NCI-H2029 treated with DMSO at 0.1 percent for 48 hours (cell line): ENCODE measurements around the gene GADL1.

Experiments used
- DNase-seq: peaks from one replicate; lab custom pipeline; 2025; lab: John Stamatoyannopoulos, UW

The GADL1 gene

DNA sequence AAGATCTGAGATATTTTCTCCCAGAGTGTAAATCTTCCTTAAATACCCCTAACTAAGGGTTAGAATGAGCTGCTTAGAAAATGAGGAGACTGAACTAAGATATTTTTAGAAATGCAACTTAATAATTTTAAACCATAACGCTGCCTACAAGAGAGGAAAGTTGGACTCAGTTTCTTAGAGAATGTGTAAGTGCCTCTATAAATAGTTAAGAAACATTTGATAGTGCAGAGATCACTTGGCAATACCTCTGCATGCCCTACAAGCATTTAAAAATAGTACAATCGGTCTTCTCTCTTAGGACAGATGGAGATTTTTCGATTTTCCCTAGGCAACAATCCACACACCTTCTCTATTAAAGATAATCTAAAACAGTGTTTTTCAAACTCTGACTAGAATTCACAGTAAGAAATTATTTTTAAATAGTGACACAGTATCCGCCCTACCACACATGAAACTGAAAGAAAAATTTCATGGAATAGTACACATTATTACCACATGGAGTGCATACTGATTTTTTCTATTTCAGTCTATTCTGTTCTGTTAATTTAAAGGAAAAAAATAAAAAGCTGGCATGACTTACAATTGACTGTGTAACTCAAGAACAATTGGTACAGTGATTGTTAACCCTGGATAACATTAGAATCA, 83.2 kb downstream of the GADL1 start:
- DNase-seq = no peak

DNA sequence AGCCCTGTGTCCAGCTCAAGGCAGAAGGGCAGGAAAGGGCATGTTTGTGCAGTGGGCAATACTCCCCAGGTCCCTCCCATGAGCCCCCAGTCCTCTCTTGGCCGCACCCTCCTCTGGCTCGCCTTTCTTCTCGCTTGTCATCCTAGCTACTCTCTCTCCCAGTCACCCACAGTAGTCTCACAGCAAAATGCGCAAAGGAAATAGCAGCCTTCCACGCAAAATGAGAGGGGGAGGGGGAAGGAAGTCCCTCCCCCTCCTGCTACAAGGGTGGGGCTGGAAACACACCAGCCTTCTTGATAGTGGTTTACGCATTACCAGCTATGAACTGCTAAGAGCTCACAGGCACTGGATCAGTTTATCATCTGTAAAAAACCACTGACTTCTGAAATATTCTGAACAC, 83.8 kb downstream of the GADL1 start:
- DNase-seq = no peak

DNA sequence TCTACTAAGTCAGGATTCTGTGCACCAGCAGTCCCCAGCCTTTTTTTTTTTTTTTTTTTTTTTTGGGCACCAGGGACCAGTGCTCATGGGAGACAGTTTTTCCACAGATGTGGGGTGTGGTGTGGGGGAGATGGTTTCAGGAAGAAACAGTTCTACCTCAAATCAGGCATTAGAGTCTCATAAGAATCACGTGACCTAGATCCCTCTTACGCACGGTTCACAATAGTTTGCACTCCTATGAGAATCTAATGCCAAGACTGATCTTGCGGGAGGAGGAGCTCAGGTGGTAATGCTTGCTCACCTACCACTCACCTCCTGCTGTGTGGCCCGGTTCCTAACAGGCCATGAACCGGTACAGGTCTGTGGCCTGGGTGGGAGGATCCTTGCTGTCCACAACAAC, 88.8 kb downstream of the GADL1 start:
- DNase-seq = no peak

DNA sequence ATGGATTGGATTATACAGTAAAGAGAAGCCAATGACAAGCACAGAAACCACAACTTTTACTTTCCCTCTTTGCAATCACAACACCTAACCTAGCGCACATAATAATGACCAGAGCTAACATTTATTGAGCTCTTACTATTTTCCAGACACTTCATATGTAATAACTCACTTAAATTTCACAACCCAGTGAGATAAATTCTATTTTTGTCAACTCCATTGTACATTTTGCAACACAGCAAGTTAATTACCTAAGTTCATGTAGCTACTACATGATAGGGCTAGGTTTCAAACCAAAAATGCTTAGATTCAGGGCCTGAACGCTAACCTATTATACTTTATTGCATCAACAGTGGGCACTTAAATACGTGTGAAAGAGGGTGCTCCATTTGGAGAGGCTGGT, 89.5 kb downstream of the GADL1 start:
- no peak for DNase-seq

DNA sequence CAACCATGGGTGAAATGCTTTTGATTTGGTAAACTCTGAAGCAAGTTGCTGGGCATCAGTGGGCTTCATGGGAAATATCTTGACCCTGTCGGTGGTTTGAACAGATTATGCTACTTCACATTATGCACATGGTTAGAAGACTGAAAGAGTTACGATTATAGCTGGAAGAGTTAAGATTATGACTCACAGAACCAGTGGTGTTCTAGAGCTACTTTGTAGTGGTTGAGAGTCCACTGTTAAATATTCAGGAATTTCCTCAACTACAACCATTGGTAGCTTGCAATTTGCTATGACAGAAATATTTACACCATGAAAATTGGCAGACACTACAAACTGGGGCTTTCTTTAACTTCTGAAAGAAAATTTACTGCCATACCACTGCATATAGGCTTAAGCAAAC, 99.3 kb downstream of the GADL1 start:
- no peak for DNase-seq

DNA sequence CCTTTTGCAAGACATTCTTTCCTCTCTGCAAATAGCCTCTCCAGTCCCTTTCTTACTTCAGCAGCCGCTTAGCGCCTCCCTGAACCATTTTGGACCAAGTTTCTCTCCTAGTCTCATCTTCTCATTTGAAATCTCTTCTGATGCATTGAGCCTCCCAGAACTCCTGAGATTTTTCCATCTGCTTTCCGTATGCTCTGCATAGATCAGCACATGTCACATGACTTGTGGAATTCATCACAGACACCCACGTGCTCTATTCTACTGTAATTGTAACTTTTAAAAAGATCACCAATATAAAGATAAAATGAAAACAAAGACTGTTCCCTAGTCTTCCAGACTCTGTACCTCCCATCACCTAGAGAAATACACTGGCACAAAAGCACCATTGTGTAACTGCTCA, 100.7 kb downstream of the GADL1 start:
- no peak for DNase-seq

DNA sequence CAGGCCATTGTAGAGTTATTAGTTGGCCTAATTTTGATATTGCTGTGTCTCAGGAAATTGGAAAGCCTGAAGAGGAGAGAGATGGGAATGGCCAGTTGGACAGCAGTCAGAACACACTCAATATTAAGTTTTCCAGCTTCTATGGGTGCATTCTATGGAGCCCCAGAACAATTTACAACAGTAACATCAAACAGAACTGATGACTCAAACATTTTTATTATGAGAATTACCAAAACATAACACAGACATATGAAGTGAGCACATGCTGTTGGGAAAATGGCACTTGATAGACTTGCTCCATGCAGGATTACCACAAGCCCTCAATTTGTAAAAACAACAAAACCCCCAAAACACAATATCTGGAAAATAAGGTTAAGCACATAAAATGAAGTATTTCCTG, 104.3 kb downstream of the GADL1 start:
- no peak for DNase-seq

DNA sequence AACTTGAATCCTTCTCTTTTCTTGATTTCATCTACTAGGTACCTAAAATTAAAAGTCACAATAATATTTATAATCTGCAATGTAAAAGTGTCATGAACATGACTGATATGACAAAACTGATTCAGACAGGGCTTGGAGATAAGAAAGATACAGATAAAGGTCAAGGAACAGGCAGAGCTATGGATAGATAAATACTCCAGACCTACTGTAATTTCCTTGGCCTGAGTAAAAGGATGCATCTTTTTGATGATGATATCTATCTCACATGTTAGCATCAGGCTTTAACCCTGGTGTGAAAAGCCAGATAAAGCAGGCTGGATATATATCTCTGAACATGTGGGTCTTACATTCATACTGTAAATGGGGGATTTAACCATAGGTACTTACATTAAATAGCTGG, 108.1 kb downstream of the GADL1 start:
- no peak for DNase-seq

DNA sequence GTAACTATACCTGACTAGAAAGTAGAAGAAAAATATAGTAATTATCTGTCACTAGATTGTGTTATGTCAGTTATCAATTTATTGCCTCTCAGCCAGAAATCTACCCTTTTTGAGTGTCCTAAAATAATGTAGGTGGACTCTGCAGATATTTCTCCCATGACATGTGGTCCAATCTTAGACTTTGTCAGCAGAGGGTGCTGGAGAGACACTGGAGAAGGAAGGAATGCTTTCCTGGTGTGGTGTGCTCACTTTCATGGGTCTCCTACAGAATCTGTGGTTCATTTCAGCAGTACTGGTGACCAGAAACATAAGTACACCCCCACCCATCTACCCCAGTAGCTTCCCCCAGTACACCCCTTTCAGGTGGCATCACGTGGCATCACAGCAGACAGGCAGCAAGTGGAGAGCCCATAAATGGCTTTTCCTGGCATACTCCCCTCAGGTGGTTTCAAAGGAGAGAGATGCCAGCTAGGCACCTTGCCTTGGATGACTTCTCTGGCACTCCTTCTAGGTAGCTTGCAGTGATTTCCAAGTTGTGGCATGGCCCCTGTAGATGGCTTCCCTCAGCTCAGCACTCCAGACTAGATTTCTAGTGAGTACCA, 114.7 kb downstream of the GADL1 start:
- peak; percentile 15 for DNase-seq

DNA sequence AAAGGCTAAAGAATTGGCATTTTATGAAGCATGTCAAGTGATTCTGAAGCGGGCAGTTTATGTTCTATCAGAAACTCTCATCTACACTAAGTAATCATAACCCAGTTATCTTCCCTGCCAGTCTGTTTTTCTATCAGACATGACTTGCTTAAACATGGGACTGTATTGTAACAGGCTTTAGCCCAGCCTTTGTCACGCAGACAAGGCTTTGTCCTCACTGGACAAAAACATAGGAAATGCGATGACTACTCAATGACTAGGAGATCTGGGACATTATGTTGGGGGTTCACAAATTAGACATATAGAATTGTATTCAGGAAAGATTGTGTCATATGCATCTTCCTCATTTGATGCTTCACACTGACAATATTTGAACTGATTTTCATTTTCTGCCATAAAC, 115.5 kb downstream of the GADL1 start:
- DNase-seq = no peak

DNA sequence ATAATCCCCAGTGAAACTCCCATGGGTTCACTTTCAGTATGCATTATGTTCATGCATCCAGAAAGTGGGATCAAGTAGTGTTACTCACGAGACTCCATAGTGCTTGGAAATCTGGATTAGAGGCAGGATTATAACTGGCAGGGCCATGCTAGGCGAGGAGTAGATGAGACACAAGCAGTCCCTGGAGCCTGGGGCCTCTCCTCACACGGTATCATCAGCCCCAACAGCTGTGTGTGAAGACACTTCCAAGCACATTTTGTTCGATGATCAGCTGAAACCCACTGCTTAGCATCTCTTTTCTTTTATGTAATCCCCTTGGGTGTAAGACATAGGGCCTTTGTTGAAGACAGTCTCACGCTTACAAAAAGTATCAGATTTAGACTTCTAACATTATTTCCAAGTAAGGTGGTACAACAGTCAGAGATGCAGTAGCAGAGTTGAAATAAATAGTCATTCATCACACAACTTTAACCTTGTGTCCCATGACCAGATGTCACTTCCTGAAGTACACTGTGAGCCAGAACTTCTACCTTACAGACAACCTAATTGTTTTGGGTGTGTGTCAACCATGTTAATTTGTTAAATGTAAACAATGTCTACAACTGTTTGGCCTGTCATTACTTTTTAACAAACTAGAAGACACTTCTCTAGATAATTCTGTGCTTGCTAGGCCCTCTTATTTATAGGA, 116.9 kb downstream of the GADL1 start:
- no peak for DNase-seq

DNA sequence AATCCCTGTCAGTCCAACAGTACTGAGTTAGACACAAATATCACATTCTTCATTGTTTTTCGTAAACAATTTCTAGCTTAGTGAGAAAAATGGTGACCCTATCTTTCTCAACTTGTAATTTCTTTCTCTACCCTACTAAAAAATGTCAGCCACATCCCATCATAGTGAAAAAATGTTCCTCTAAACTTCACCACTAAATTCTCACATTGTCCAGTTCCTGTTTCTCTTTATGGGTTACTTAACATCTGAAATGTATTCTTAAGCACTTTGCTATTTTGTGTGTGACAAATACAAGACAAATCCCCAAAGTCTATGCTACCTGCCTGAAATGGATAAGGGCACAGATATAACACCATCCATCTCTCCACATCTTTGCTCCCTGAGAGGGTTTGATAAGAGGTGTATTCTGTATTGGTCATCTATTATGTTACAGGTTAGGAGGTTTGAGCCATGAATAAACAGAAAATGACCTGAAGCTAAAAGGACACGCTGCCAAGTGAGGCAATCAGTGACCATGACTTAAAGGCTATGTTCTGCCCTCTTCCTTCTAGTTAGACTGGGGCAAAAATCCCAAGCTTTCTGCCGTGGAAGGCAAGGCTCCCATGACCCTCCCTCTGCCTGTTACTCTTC, 118.2 kb downstream of the GADL1 start:
- DNase-seq = no peak

DNA sequence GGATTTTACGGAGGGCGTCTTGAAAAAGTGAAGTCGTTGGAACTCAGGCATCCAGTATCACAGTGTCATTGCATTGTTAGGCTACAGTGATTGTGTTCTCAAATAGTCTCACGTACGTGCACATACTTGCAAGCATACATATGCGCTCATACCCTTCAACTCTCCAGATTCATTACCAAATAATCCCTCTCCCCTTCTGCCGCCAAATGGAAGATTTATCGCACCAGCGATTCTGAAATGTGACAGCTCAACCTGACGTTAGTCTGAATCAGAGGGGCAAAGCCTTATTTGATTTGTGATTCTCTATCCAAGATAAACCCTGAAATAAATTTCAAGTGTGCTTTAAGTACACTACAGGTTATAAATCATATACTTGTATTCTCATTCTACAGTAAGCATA, 119.4 kb downstream of the GADL1 start:
- DNase-seq = no peak

DNA sequence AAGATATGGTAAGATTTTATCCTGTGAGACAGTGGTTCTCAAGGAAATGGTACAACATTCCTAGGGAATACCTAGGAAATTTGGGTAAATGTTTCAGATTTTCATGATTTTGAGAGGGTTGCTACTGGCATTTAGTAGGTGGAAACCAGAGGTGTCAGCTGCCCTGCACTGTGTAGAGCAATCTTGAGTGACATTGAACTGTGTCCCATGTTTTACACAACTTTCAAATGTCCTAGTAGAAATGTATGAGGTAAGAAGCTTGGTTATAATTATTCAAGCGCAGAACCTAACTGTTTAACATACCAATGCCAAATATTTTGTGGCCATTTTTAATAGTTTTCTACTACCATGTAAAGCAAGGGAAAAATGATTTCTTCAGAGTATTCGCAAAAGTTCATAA, 120.4 kb downstream of the GADL1 start:
- no peak for DNase-seq

DNA sequence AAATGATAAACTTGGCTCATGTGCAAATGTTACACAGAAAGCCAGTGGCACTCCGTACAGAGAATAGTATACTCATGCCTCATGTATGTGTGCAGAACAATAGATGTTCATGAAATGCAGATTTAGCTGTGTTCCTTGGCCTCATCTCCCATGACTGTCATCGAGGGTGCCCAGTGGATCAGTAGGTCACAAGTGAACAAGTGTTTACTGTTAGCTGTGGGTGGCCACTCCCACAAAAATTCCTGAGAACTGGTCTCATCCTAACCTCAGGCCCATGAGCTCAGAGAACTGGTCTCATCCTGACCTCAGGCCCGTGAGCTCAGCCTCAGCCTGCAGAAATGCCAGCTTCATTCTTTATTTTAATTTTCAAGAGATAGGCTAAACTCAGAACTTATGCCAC, 124.1 kb downstream of the GADL1 start:
- DNase-seq = no peak

DNA sequence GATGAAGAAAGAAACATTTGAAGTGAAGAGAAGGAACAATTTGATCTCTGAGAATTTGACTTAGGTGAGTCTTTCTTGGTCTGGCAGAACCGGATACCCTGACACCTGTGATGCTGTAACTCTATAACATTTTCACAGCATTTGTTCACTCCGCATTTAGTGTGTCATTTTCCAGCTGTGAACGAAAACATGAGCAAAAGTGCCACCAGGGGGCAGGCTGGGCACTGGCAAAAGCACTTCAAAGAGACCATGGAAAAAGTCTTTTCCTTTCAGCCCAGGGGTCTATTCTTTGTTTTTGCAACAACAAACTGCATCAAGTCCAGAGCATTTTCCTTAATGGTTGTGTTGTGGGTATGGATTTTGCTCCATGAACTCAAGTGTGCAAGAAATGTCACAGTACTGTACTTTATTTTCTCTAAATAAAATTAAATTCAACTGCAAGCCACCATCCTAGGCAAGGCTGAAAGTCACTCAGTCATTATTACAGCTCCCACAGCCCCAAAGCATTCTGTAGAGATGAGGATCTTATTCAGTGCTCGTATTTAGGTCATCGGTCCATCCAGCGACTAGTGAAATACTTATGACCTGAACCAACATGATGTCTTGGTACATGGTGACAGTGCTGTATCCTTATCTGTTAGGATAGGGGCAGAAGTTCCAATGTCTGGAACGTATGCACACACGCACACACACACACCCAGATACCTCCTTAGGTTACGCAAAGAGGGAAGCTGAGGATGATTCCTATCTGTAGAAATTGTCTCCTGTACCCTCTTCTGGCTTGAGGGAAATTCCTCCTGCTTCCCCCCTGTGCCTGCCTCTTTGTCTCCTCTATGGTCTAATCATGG, 125.5 kb downstream of the GADL1 start:
- peak; percentile 21 for DNase-seq

DNA sequence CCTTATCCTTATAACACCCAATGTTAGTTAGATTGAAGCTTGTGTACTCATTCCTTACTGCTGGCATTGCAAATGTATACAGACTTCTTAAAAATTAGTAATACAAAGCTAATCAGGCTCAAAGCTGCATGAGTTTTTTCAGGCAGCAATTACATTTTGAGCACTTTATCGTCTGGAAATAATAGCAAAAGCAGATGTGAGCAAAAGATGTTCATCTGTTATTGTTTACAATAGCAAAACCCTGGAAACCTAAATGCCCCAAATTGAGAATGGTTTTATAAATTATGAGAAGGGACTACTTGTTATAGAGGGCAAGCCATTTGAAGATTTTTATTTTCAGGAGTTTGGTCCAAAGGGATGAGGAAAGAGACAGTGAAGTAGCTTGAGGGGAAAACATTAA, 126.4 kb downstream of the GADL1 start:
- no peak for DNase-seq

DNA sequence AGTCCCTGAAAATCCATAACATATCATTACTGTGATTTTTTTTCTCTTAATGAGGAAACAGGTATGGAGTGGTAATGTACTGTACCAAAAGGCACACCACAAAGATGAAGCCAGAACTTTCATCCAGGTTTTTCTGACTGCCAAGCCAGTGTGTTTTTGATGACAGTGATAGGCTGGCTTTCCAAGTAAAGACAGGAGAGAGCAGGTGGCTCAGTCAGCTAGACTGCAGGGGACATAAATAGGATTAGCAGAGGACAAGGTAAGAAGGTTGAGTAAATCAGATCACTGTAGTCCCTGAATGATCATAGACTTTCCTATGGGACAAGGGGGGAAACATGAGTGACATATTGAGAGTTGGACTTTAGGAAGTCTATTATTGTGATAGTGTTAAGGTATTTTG, 127.9 kb downstream of the GADL1 start:
- no peak for DNase-seq

DNA sequence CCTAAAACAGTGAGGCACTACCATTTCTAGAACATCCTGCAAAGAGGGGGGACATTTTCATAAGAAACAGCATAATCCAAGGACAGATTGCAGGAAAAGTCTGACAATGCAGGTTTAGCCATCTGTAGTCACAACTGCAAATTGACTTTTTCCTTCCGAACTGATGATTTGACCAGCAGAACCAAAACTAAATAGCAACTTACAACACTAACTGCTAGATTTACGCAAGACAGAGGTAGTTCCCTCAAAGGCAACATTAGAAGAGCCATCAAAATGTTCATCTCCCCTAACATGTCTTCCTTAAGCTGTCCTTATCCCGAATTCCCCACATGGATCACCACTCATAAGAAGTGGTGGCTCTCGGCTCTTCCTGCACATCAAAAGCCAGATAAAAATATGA, 129.6 kb downstream of the GADL1 start:
- DNase-seq = no peak

DNA sequence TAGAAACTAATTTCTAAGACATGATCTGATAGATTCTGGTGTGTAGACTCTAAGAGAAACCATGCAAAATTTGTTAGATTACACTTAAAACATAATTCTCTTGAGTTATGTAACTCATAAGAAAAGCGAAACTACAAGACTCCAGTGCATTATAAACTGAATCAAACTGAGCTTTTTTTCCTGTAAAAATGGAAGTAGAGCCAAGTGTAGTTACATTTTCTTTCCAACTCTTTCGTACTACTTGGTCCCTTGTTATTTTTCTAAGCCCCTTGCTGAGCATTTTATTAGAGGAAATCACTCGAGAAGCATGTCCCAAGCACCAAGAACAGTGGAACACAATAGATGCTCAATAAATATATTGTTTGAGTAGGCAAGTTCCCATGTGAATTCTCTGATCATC, 130.2 kb downstream of the GADL1 start:
- DNase-seq = no peak

DNA sequence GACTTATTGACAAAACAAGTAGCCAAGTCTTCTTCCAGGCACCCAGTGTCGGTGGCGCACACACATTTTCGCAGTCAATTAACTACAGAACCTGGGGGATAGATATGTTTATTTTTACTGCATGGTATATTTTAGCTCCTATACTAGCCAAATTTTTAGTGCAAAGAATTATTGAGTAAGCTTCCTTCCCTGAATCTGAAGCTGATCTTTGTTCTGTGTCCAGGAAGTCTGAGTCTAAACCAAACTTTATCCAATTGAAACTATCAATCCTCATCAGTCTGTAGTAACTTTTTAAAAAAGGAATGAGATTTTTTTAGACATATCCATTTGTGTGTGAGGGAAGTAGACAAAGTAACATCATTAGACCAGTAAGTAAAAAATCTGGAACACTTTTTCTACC, 133.1 kb downstream of the GADL1 start:
- no peak for DNase-seq

DNA sequence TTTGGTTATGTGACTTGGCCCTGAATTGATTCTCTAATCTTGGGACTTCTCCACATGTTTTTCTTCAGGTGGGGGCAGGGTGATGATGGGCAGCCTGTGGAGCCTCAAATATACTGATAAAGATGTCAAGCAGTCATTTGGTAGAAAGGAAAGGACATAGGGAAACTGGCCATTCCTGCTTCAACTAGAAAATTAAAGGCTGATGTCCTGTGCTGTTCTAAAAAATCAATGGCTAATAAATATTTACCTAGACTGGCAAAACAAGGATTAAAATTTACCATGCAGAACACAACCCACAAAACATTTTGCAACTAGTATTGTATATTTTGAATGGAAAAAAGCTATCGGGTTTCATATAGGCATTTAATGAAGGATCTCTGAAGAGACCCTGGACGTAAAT, 133.7 kb downstream of the GADL1 start:
- DNase-seq = no peak
